Osteoblast (primary cell): ENCODE data around the gene UBIAD1. TPM values are rescaled to one million over a fixed set of nuclear protein-coding genes. Genes with fewer than 3 reads are reported as not detected.

Experiments used
- DNase-seq: peaks from one replicate; pipeline ENCODE4 v3.0.0; 2011; ENCODE audit warnings: low spot score, mixed read lengths; ENCODE audit not compliant: insufficient read length; ENCODE audit errors: missing footprints
- H2AFZ ChIP-seq: 2 replicates; pipeline ENCODE4 v1.6.0; 2011; ENCODE audit warnings: mild to moderate bottlenecking, low read length
- H3K27ac ChIP-seq: 2 replicates; pipeline ENCODE4 v1.5.1; 2011; ENCODE audit warnings: mild to moderate bottlenecking, low read depth, low read length, moderate library complexity
- H3K27me3 ChIP-seq: 2 replicates; pipeline ENCODE4 v1.6.0; 2012; ENCODE audit warnings: mild to moderate bottlenecking, control low read depth, inconsistent platforms, low read length, moderate library complexity; ENCODE audit not compliant: insufficient read depth
- H3K36me3 ChIP-seq: 2 replicates; pipeline ENCODE4 v1.5.1; 2011; ENCODE audit warnings: mild to moderate bottlenecking, low read length, control low read depth, moderate library complexity; ENCODE audit not compliant: insufficient read depth
- H3K4me1 ChIP-seq: 2 replicates; pipeline ENCODE4 v1.5.1; 2011; ENCODE audit warnings: mild to moderate bottlenecking, low read length, control low read depth, moderate library complexity; ENCODE audit not compliant: insufficient read depth
- H3K4me2 ChIP-seq: 2 replicates; pipeline ENCODE4 v1.6.0; 2011; ENCODE audit warnings: mild to moderate bottlenecking, low read length; ENCODE audit not compliant: insufficient read depth
- H3K4me3 ChIP-seq: fragments of 200-600 bp; sonication (generic); 3 replicates; pipeline ENCODE4 v1.5.1; 2012; ENCODE audit warnings: mild to moderate bottlenecking, low read length, inconsistent platforms; ENCODE audit not compliant: insufficient read depth
- H3K79me2 ChIP-seq: 2 replicates; pipeline ENCODE4 v1.6.0; 2012; ENCODE audit warnings: mild to moderate bottlenecking, low read length, control low read depth, inconsistent platforms; ENCODE audit not compliant: insufficient read depth
- H3K9me3 ChIP-seq: 2 replicates; pipeline ENCODE4 v1.5.1; 2011; ENCODE audit warnings: low read depth, low read length, control low read depth
- H4K20me1 ChIP-seq: 2 replicates; pipeline ENCODE4 v1.6.0; 2012; ENCODE audit warnings: mild to moderate bottlenecking, low read length, control low read depth; ENCODE audit not compliant: insufficient read depth
- total RNA-seq: library from RNA; depleted of rRNA; stranded (reverse); fragments of >200 nt; gene quantifications from 2 replicates; pipeline ENCODE4 v1.2.3, GENCODE V29; 2012
- TF ChIP-seq, protein P1 (sequence below): IDR thresholded peaks from 2 replicates; pipeline ENCODE4 v1.5.1; 2011; ENCODE audit warnings: mild to moderate bottlenecking, low read depth, low read length, moderate library complexity; ENCODE audit errors: extremely low read depth

Gene UBIAD1
- total RNA-seq, 1 donor: 10.5 TPM

- Histone ChIP-seq H4K20me1 (peaks cover 32% of the 10 kb centered on the region), H3K4me3 (peak overlapping the region; percentile 23), H3K4me2 (peak overlapping the region; percentile 60), H3K36me3 (peaks cover 6% of the 10 kb centered on the region), H3K27ac (peak overlapping the region; percentile 82), H3K9me3 (no peaks in the 10 kb centered on the region), H3K4me1 (peaks cover 19% of the 10 kb centered on the region), H2AFZ (no peak overlapping the region), H3K79me2 (no peaks in the 10 kb centered on the region), H3K27me3 (no peaks in the 10 kb centered on the region)
- TF ChIP-seq, protein P1, sequence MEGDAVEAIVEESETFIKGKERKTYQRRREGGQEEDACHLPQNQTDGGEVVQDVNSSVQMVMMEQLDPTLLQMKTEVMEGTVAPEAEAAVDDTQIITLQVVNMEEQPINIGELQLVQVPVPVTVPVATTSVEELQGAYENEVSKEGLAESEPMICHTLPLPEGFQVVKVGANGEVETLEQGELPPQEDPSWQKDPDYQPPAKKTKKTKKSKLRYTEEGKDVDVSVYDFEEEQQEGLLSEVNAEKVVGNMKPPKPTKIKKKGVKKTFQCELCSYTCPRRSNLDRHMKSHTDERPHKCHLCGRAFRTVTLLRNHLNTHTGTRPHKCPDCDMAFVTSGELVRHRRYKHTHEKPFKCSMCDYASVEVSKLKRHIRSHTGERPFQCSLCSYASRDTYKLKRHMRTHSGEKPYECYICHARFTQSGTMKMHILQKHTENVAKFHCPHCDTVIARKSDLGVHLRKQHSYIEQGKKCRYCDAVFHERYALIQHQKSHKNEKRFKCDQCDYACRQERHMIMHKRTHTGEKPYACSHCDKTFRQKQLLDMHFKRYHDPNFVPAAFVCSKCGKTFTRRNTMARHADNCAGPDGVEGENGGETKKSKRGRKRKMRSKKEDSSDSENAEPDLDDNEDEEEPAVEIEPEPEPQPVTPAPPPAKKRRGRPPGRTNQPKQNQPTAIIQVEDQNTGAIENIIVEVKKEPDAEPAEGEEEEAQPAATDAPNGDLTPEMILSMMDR: no peak
- DNase-seq: peak; percentile 87
Observed at GRCh38 chr1:11281518-11282331, 8.7 kb downstream of the UBIAD1 start.

DNA sequence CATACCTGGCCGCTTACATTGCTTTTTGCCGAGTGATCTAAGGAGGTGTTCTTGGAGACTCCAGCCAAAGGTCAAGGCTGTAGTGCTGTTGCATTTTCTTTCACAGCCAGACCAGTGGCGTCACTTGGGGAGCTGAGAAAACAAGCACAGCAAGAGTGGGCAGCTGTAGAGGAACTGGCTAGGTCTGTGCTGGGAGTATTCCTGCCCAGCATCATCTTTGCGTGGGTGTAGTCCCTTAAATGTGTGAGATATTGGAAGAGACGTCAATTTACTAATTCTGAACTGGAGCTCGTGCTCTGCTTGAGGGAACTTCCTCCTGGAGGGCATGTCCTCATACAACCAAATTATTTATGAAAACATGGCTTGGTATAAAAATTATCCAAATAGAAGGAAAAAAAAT lies 10.2 kb downstream of the UBIAD1 start:
- Histone ChIP-seq H3K79me2 (no peaks in the 10 kb centered on the region), H3K27ac (no peak overlapping the region), H3K9me3 (no peaks in the 10 kb centered on the region), H3K4me3 (no peak overlapping the region), H2AFZ (no peak overlapping the region), H3K27me3 (no peaks in the 10 kb centered on the region), H3K36me3 (peaks cover 6% of the 10 kb centered on the region), H4K20me1 (peaks cover 37% of the 10 kb centered on the region), H3K4me1 (peaks cover 27% of the 10 kb centered on the region), H3K4me2 (no peak overlapping the region)
- TF ChIP-seq, protein P1: no peak
- DNase-seq: no peak

GRCh38 chr1:11284784-11285183 lies 11.8 kb downstream of the UBIAD1 start:
- Histone ChIP-seq H3K27ac (no peak overlapping the region), H3K79me2 (no peaks in the 10 kb centered on the region), H4K20me1 (peaks cover 41% of the 10 kb centered on the region), H3K4me2 (no peak overlapping the region), H3K27me3 (no peaks in the 10 kb centered on the region), H3K9me3 (no peaks in the 10 kb centered on the region), H3K36me3 (peaks cover 6% of the 10 kb centered on the region), H3K4me3 (no peak overlapping the region), H3K4me1 (peaks cover 27% of the 10 kb centered on the region), H2AFZ (no peak overlapping the region)
- DNase-seq: peak; percentile 34
- TF ChIP-seq, protein P1: no peak

GRCh38 chr1:11285883-11286734 lies 13.1 kb downstream of the UBIAD1 start:
- Histone ChIP-seq H4K20me1 (peaks cover 43% of the 10 kb centered on the region), H3K79me2 (no peaks in the 10 kb centered on the region), H3K27me3 (no peaks in the 10 kb centered on the region), H3K36me3 (peaks cover 6% of the 10 kb centered on the region), H3K4me1 (peaks cover 27% of the 10 kb centered on the region), H2AFZ (no peak overlapping the region), H3K9me3 (no peaks in the 10 kb centered on the region), H3K4me3 (no peak overlapping the region), H3K4me2 (no peak overlapping the region), H3K27ac (no peak overlapping the region)
- DNase-seq: peak; percentile 67
- TF ChIP-seq, protein P1: peak; percentile 47
